Tibial artery (tissue), 4 donors: ENCODE measurements around the gene FHOD3.
A peak's percentile ranks its signal among the peaks of the same experiment; 100 is the strongest.

Experiments
- DNase-seq, 2 donors: peaks; one replicate each; pipeline ENCODE4 v3.0.0-alpha.2; 2019
- H3K27ac ChIP-seq, 2 donors: fragments of 200-600 bp; sonication (generic) in 1 of 2; 1 replicate in 1 of 2; 2 replicates in 1 of 2; pipeline ENCODE4 v1.5.1; 2018 to 2019; ENCODE audit warnings: mild to moderate bottlenecking in 1 of 2
- H3K27me3 ChIP-seq, 2 donors: fragments of 200-600 bp; sonication (generic) in 1 of 2; one replicate each; pipeline versions ENCODE4 v1.5.1 to v1.6.0; 2016 to 2019
- H3K36me3 ChIP-seq, 3 donors: fragments of 200-600 bp; sonication (generic) in 2 of 3; one replicate each; pipeline ENCODE4 v1.5.1; 2016 to 2019; ENCODE audit warnings: mild to moderate bottlenecking in 2 of 3
- H3K4me1 ChIP-seq, 4 donors: fragments of 200-600 bp; sonication (generic) in 2 of 4; 1 replicate in 3 of 4; 2 replicates in 1 of 4; pipeline ENCODE4 v1.5.1; 2016 to 2019
- H3K4me3 ChIP-seq, 2 donors: fragments of 200-600 bp; sonication (generic) in 1 of 2; 1 replicate in 1 of 2; 2 replicates in 1 of 2; pipeline ENCODE4 v1.5.1; 2018 to 2019; ENCODE audit warnings: mild to moderate bottlenecking in 2 of 2
- H3K9me3 ChIP-seq, 3 donors: fragments of 200-600 bp; sonication (generic) in 1 of 3; one replicate each; pipeline ENCODE4 v1.5.1; 2016 to 2019
- intact Hi-C: fragments of 100-400 bp; cut with DNase I; formaldehyde crosslinking; loops from one replicate; pipeline ENCODE4 v1.15.0; 2023; ENCODE audit warnings: low total_unique reads
- TF ChIP-seq, protein P1 (sequence below), 2 experiments: fragments of 200-600 bp in 1 of 2; fragments of 450-650 bp in 1 of 2; IDR thresholded peaks; one replicate each; pipeline ENCODE4 v1.5.1; 2017 to 2019; ENCODE audit warnings: antibody characterized with exemption in 2 of 2, mild to moderate bottlenecking in 1 of 2, moderate library complexity in 1 of 2

FHOD3 gene

DNA sequence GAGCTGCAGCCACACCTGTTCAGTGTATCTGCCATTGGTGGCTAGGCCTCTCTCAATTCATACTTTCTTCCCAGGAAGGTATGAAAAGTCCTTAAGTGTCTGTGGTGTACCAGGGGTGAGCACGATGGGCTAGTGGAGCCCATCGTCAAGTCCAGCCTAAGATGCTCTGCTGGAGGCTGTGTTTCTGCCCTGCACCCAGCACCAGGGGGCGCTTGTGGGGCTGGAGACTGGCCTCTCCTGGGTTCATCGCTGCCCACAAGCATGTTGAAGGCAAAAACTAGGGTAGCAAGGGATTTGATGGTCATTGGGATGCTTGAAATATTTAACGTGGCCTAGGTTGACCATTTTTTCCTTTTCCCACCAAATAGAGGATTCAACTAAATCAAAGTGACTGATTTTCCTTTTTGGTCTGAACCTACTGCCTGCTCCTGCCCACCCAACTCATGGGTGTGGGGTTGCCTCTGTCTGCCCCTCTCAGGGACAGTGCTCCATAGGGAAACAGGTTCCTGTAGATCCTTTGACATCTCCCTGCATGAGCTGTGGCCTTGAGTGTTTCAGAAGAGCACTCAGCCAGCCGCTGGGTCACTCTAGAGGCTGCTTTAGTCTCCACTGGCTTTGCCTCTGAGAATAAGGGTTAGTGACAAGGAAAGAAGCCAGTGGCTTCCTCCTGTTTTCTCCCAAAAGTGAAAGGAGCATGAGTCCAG, 472.2 kb downstream of the FHOD3 start:
- H3K27me3 ChIP-seq = no peaks in the 10 kb centered on the region
- intact Hi-C loops = loop anchor here (5.0 kb wide), 1 partner anchor 38 kb away; no protein-coding TSS in a partner anchor
- no peak for DNase-seq

DNA sequence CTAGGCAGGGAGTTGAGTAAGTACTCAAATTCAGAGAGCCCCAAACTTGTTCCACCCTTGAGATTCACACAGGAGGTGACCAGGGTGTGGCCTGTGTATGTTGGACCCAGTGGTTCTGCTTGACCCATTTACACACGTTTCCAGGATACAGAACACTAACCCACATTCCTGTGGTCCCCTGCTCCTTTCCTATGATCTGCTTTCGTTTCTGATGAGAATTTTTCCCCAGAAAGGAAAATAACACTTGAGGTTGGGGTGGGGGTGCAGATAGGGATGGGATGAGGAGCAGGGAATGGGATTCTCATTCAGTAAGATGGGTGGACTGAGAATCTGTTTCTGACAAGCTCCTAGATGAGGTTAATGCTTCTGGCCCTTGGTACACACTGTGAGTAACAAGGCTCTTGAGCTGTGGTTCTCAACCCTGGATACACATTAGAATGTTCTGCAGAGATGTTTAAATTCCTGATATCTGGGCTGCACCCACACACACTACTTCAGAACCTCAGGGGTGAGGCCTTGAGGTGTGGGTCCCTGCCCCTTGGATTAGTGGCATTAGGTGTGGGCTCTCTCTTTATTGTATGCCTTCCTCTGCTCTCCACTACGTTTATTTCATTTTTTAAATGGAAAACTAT, 472.9 kb downstream of the FHOD3 start:
- TF ChIP-seq, protein P1, sequence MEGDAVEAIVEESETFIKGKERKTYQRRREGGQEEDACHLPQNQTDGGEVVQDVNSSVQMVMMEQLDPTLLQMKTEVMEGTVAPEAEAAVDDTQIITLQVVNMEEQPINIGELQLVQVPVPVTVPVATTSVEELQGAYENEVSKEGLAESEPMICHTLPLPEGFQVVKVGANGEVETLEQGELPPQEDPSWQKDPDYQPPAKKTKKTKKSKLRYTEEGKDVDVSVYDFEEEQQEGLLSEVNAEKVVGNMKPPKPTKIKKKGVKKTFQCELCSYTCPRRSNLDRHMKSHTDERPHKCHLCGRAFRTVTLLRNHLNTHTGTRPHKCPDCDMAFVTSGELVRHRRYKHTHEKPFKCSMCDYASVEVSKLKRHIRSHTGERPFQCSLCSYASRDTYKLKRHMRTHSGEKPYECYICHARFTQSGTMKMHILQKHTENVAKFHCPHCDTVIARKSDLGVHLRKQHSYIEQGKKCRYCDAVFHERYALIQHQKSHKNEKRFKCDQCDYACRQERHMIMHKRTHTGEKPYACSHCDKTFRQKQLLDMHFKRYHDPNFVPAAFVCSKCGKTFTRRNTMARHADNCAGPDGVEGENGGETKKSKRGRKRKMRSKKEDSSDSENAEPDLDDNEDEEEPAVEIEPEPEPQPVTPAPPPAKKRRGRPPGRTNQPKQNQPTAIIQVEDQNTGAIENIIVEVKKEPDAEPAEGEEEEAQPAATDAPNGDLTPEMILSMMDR (IDR thresholded peaks at IDR 0.05) = no peak
- intact Hi-C loops = loop anchor here (5.0 kb wide), 1 partner anchor 37 kb away; no protein-coding TSS in a partner anchor
- H3K27ac ChIP-seq = peak overlapping the region in 1 of 2 donors; percentile 3

More for the DNA sequence above, 472.2 kb downstream of the FHOD3 start:
- Histone ChIP-seq H3K27ac (peak overlapping the region in 1 of 2 donors; percentile 3), H3K4me1 (no peaks in the 10 kb centered on the region), H3K36me3 (peaks cover 0 to 10% (median 9%) of the 10 kb centered on the region in 3 donors), H3K9me3 (no peaks in the 10 kb centered on the region), H3K4me3 (no peak overlapping the region)
- TF ChIP-seq, protein P1 (IDR thresholded peaks at IDR 0.05) = peak; percentile 42 to 47

DNA sequence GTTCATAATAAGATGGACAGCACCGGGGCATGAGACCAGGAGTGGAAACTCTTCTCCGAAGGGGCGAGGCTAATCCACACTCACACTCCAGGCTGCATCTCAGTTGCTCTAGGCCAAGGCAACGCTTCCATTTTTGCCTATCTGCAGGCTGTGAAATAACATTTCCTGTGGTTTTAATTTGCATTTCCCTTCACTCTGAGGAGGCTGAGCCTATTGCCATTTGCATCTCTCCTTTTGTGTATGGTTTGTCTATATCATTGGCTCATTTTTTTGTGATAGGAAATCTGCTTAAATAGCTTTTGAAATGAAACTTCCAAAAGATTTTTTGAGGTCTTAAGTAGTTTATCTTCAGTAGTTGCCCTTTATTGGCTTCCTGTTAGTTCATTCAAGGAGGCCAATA, 473.7 kb downstream of the FHOD3 start:
- Histone ChIP-seq H3K4me3 (no peak overlapping the region), H3K9me3 (no peaks in the 10 kb centered on the region), H3K36me3 (peaks cover 0 to 8% (median 3%) of the 10 kb centered on the region in 3 donors), H3K27ac (no peak overlapping the region), H3K4me1 (no peaks in the 10 kb centered on the region), H3K27me3 (no peaks in the 10 kb centered on the region)
- DNase-seq = no peak
- intact Hi-C loops = loop anchor here (5.0 kb wide), 1 partner anchor 36 kb away; no protein-coding TSS in a partner anchor
- TF ChIP-seq, protein P1 (IDR thresholded peaks at IDR 0.05) = no peak

More for the DNA sequence above, 472.9 kb downstream of the FHOD3 start:
- Histone ChIP-seq H3K36me3 (peaks cover 0 to 8% (median 4%) of the 10 kb centered on the region in 3 donors), H3K4me3 (no peak overlapping the region), H3K27me3 (no peaks in the 10 kb centered on the region), H3K4me1 (no peaks in the 10 kb centered on the region), H3K9me3 (no peaks in the 10 kb centered on the region)
- DNase-seq = no peak

DNA sequence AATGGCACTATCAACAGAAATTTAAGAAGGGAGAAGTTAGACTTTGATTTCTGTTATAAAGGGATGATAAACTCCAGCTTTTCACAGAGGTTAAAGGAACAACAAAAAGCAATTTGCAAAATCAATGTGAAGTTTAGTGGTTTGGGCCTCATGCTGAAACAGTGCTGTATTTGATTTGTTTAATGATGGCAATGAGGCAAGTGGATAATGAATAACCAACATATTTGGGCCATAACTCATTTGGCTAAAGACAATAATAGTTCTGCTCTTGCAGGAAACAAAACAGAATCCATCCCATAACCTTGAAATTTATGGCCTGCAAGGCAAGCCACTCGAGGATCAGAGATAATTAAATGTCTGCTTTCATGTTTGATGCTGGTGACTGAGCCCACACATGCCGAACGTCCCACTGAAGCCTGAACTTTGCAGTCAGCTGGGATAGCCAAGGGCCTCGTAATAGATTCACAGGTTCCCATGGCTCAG, 474.8 kb downstream of the FHOD3 start:
- no peaks in the 10 kb centered on the region for H3K27me3 ChIP-seq
- DNase-seq = no peak
- no peak overlapping the region for H3K4me3 ChIP-seq
- no peaks in the 10 kb centered on the region for H3K4me1 ChIP-seq
- intact Hi-C loops = loop anchor here (5.0 kb wide), 1 partner anchor 35 kb away; no protein-coding TSS in a partner anchor
- H3K27ac ChIP-seq = no peak overlapping the region
- no peaks in the 10 kb centered on the region for H3K9me3 ChIP-seq
- H3K36me3 ChIP-seq = peaks cover 0 to 8% (median 3%) of the 10 kb centered on the region in 3 donors
- TF ChIP-seq, protein P1 (IDR thresholded peaks at IDR 0.05) = no peak

DNA sequence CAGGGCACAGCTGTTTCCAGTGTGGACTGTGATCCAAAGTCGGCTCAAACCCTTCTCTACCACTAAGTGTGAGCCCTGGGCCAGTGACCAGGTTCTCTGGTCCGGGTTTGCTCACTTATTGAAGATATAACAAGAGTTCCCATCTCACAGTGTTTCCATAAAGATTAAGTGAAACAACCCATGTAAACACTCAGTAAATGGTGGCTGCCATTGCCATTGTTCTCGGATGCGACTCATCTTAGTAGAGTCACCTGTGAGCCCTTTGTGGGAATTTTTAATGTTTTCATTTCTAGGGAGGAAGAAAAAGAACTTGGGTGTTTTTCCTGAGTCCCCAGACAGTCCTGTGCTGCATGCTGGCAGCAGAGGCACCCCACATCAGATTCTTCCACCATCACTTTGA, 477.9 kb downstream of the FHOD3 start:
- intact Hi-C loops = no loop called here
- Histone ChIP-seq H3K4me3 (no peak overlapping the region), H3K9me3 (no peaks in the 10 kb centered on the region), H3K36me3 (peaks cover 6 to 18% (median 14%) of the 10 kb centered on the region in 3 donors), H3K27me3 (no peaks in the 10 kb centered on the region), H3K4me1 (no peaks in the 10 kb centered on the region), H3K27ac (no peak overlapping the region)
- no peak for DNase-seq
- TF ChIP-seq, protein P1 (IDR thresholded peaks at IDR 0.05) = no peak
